ENCODE measurements around the gene IVNS1ABP. TPM values are rescaled to one million over a fixed set of nuclear protein-coding genes. Genes with fewer than 3 reads are reported as not detected.

IVNS1ABP gene
- total RNA-seq, 4 donors from 2014 or later = 18.3 to 38.1 (median 32.3) TPM

DNA sequence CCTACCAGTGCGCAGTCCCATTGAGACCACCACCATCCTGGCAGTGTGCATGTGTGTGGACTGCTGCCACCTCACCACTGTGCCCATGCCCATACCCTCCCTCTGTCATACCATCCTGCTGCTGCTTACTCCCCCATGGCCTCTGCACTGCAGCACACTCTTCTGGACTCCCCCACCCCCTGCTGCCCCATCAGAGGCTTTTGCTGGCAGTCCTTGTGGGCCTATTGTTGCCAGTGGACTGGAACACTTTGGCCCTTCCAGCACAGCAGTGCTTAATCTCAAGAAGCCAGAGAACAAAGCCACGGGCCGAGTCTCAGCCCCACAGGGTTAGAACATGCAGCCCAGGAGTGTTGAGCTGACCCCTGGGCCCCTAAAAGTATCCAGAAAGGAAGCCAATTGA, 41.9 kb upstream of the IVNS1ABP start:
- H3K27ac ChIP-seq = no peak overlapping the region
- no peaks in the 10 kb centered on the region for H3K4me1 ChIP-seq
- no peaks in the 10 kb centered on the region for H3K36me3 ChIP-seq
- ATAC-seq (no peak), DNase-seq (no peak)
- in situ Hi-C loops (cut with MboI; ENCODE audit: low sequenced_read_pairs in 4 of 4) = no loop called here
- TF ChIP-seq, protein P1, sequence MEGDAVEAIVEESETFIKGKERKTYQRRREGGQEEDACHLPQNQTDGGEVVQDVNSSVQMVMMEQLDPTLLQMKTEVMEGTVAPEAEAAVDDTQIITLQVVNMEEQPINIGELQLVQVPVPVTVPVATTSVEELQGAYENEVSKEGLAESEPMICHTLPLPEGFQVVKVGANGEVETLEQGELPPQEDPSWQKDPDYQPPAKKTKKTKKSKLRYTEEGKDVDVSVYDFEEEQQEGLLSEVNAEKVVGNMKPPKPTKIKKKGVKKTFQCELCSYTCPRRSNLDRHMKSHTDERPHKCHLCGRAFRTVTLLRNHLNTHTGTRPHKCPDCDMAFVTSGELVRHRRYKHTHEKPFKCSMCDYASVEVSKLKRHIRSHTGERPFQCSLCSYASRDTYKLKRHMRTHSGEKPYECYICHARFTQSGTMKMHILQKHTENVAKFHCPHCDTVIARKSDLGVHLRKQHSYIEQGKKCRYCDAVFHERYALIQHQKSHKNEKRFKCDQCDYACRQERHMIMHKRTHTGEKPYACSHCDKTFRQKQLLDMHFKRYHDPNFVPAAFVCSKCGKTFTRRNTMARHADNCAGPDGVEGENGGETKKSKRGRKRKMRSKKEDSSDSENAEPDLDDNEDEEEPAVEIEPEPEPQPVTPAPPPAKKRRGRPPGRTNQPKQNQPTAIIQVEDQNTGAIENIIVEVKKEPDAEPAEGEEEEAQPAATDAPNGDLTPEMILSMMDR (IDR thresholded peaks at IDR 0.05 in 4 of 5, conservative IDR thresholded peaks at IDR 0.05 in 1 of 5) = no peak
- TF ChIP-seq POLR2A (IDR thresholded peaks at IDR 0.05) = no peak
- no peaks in the 10 kb centered on the region for H3K9me3 ChIP-seq
- intact Hi-C loops (cut with DNase I; ENCODE audit: low total_unique reads) = no loop called here
- H3K4me3 ChIP-seq = no peak overlapping the region
- H3K27me3 ChIP-seq = no peaks in the 10 kb centered on the region

DNA sequence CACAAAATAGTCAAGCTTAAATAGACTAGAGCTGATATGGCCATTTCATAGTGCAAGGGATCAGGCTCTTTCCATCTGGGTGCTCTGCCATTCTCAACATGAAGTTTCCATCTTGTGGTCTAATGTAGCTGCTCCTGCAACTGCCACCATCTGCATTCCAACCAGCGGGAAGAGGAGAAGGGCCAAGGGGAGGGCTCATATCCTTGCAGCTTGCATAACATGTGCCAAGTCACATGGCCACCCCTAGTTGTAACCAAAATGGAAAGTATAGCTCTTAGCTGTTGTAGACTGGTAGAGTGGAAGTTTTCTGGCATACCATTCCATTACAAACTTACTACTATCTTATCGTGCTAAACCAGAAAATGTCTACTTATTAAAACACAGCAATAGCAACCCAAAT, 38.9 kb upstream of the IVNS1ABP start:
- intact Hi-C loops (cut with DNase I; ENCODE audit: low total_unique reads) (no loop called here), in situ Hi-C loops (cut with MboI; ENCODE audit: low sequenced_read_pairs in 4 of 4) (no loop called here)
- no peak for TF ChIP-seq POLR2A (IDR thresholded peaks at IDR 0.05)
- TF ChIP-seq, protein P1 (IDR thresholded peaks at IDR 0.05 in 4 of 5, conservative IDR thresholded peaks at IDR 0.05 in 1 of 5) = no peak
- DNase-seq = no peak
- peaks cover 0 to 6% of the 10 kb centered on the region in 2 donors for H3K4me1 ChIP-seq
- H3K27me3 ChIP-seq = no peaks in the 10 kb centered on the region
- H3K36me3 ChIP-seq = no peaks in the 10 kb centered on the region
- no peak overlapping the region for H3K27ac ChIP-seq
- no peak overlapping the region for H3K4me3 ChIP-seq
- no peak for ATAC-seq
- no peaks in the 10 kb centered on the region for H3K9me3 ChIP-seq

DNA sequence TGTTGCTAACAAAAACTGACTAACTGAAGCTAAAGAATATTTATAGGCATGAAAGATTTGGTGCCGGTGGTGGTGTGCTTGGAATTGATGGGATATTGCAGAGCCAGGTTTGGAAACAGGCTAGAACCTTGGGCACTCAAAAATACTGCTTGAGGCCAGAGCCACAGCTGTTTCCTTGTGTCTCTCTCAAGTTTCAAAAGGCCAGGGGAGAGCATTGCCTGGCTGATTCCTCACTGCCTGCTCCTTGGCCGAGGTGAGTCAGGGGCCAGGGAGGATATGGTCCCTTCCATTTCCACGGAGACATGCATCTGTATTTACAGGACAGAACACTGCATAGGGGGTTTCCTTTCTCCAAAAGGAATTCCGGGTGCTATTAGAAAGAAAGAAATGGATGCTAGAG, 36.1 kb upstream of the IVNS1ABP start:
- no peak for ATAC-seq
- in situ Hi-C loops (cut with MboI; ENCODE audit: low sequenced_read_pairs in 4 of 4) (no loop called here), intact Hi-C loops (cut with DNase I; ENCODE audit: low total_unique reads) (no loop called here)
- Histone ChIP-seq H3K9me3 (no peaks in the 10 kb centered on the region), H3K4me3 (no peak overlapping the region), H3K27ac (no peak overlapping the region), H3K27me3 (no peaks in the 10 kb centered on the region), H3K4me1 (peaks cover 0 to 6% of the 10 kb centered on the region in 2 donors), H3K36me3 (no peaks in the 10 kb centered on the region)
- DNase-seq = no peak
- no peak for TF ChIP-seq POLR2A (IDR thresholded peaks at IDR 0.05)
- TF ChIP-seq, protein P1 (IDR thresholded peaks at IDR 0.05 in 4 of 5, conservative IDR thresholded peaks at IDR 0.05 in 1 of 5) = no peak

DNA sequence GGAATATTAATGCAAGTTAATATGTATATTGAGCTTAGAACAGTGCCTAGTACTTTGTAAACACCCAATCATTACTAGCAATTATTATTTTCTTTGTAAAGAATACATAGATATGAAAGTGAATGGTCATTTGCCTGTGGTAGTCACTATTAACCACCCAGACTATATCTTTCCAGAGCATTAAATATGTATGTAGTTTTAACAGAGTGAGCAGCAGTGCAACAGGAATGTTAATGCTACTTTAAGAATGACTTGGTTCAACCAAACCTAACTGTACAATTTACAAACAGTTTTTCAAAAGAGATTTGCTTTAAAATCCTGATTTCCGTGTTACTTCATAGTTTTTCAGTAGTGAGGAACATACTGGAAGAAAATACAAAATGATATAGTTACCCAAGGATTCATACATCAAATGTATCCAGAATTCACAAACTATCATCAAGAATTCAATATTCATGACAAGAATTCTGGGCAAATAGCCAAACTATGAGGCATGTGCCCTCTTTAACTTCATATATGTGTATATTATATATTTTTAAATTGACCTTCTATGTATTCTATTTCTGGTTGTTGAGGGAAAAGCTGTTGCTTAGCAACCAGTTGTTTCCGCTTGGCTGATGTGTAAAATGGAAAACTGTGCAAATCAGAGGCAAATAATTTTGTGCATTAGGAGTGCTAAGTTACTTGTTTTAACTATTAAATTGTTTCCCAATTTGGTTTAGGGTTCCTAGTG, 34.9 kb upstream of the IVNS1ABP start:
- ATAC-seq = no peak
- intact Hi-C loops (cut with DNase I; ENCODE audit: low total_unique reads) (no loop called here), in situ Hi-C loops (cut with MboI; ENCODE audit: low sequenced_read_pairs in 4 of 4) (no loop called here)
- peaks cover 0 to 6% of the 10 kb centered on the region in 2 donors for H3K4me1 ChIP-seq
- DNase-seq = no peak
- H3K4me3 ChIP-seq = no peak overlapping the region
- H3K36me3 ChIP-seq = no peaks in the 10 kb centered on the region
- no peak for TF ChIP-seq POLR2A (IDR thresholded peaks at IDR 0.05)
- TF ChIP-seq, protein P1 (IDR thresholded peaks at IDR 0.05 in 4 of 5, conservative IDR thresholded peaks at IDR 0.05 in 1 of 5) = no peak
- H3K27ac ChIP-seq = no peak overlapping the region
- H3K9me3 ChIP-seq = no peaks in the 10 kb centered on the region
- H3K27me3 ChIP-seq = no peaks in the 10 kb centered on the region
